SK-N-SH (cell line): Measurements from ENCODE around the gene KPNA5.

Experiments used
- EZH2phosphoT487 ChIP-seq: fragments of 200-600 bp; sonication (generic); IDR thresholded peaks from 2 replicates; pipeline ENCODE4 v1.6.1; 2017; ENCODE audit warnings: low read depth, mixed run types, mild to moderate bottlenecking, antibody characterized with exemption, moderate library complexity, borderline replicate concordance
- GABPA ChIP-seq: IDR thresholded peaks from 2 replicates; pipeline ENCODE4 v1.4.0; 2012; ENCODE audit warnings: low read depth, mild to moderate bottlenecking
- MEF2A ChIP-seq: IDR thresholded peaks from 2 replicates; pipeline ENCODE4 v1.4.0; 2012; ENCODE audit warnings: low read depth, borderline replicate concordance
- MXI1 ChIP-seq: IDR thresholded peaks from 2 replicates; pipeline ENCODE4 v1.6.1; 2012; ENCODE audit warnings: mild to moderate bottlenecking, low read depth, low read length, improper control_type of control experiment
- PBX3 ChIP-seq: IDR thresholded peaks from 2 replicates; pipeline ENCODE4; 2012
- POLR2AphosphoS5 ChIP-seq: IDR thresholded peaks from 2 replicates; pipeline ENCODE4 v1.6.1; 2012; ENCODE audit warnings: low read depth, low read length
- RAD21 ChIP-seq: IDR thresholded peaks from 2 replicates; pipeline ENCODE4 v1.6.1; 2012; ENCODE audit warnings: mild to moderate bottlenecking, low read length
- YY1 ChIP-seq: IDR thresholded peaks from 2 replicates; pipeline ENCODE4 v1.4.0; 2012; ENCODE audit warnings: low read depth, mild to moderate bottlenecking
- ZBTB33 ChIP-seq: IDR thresholded peaks from 2 replicates; pipeline ENCODE4 v1.4.0; 2012; ENCODE audit warnings: low read depth, borderline replicate concordance
- TF ChIP-seq, protein P1 (sequence below): fragments of 200-600 bp; sonication (generic); IDR thresholded peaks from 2 replicates; pipeline ENCODE4 v1.6.1; 2017; ENCODE audit warnings: antibody characterized with exemption, mild to moderate bottlenecking, moderate library complexity

DNA sequence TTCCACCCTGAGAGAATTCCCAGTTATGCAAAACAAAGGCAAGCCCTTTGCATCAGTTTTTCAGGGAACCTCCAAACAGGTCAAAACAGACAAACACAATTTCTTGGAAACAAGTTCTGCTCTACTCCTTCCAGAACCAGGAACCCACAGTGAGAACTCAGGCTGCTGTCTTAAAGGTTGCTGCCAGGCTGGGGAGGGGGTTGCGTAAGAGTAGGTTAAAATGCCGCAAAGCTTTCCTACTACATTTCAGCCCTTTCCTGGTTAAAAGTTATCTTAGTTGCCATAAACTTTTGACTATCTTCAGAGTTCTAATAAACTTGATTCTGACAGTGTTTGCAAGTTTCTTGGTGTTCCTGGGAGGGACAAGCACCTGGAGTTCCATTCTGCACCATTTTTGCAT lies 33.8 kb downstream of the KPNA5 start:
- TF ChIP-seq, protein P1, sequence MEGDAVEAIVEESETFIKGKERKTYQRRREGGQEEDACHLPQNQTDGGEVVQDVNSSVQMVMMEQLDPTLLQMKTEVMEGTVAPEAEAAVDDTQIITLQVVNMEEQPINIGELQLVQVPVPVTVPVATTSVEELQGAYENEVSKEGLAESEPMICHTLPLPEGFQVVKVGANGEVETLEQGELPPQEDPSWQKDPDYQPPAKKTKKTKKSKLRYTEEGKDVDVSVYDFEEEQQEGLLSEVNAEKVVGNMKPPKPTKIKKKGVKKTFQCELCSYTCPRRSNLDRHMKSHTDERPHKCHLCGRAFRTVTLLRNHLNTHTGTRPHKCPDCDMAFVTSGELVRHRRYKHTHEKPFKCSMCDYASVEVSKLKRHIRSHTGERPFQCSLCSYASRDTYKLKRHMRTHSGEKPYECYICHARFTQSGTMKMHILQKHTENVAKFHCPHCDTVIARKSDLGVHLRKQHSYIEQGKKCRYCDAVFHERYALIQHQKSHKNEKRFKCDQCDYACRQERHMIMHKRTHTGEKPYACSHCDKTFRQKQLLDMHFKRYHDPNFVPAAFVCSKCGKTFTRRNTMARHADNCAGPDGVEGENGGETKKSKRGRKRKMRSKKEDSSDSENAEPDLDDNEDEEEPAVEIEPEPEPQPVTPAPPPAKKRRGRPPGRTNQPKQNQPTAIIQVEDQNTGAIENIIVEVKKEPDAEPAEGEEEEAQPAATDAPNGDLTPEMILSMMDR, result no peak
- TF ChIP-seq EZH2phosphoT487, result no peak
- no peak for TF ChIP-seq POLR2AphosphoS5
- no peak for TF ChIP-seq MXI1
- no peak for TF ChIP-seq MEF2A
- TF ChIP-seq PBX3, result no peak
- no peak for TF ChIP-seq RAD21
- no peak for TF ChIP-seq GABPA
- no peak for TF ChIP-seq ZBTB33
- TF ChIP-seq YY1, result no peak
